ENCODE results near the gene NUTF2. TPM values are rescaled to one million over a fixed set of nuclear protein-coding genes. Genes with fewer than 3 reads are reported as not detected.
"Not testable (repeated sequence)": the region's sequence is repeated elsewhere in the genome, so short reads cannot be mapped to it uniquely, and the experiment has no call there.

The NUTF2 gene
- total and polyA plus RNA-seq, 4 experiments from 2014 or later, result 41.2 to 128 (median 86.7) TPM

- H3K27me3 ChIP-seq (ENCODE audit: insufficient read depth, low read length); intact Hi-C loops (cut with micrococcal nuclease); H3K36me3 ChIP-seq (ENCODE audit: insufficient read depth, low read length); H3K27me3 Mint-ChIP-seq; DNase-seq; H3K4me1 ChIP-seq (ENCODE audit: insufficient read depth, low read length); H3K9me3 Mint-ChIP-seq; H3K4me3 ChIP-seq (ENCODE audit: low read length in 2 of 2); H3K4me3 Mint-ChIP-seq; H3K27ac ChIP-seq (ENCODE audit: low read depth, low read length); H3K9me3 ChIP-seq (ENCODE audit: control insufficient read depth in 1 of 2, low read length in 2 of 2): not testable (repeated sequence)
- peak overlapping the region in 1 of 7 donors; percentile 48 for H3K27ac Mint-ChIP-seq
- ChIA-PET POLR2A (ENCODE audit: partially characterized antibody) (interaction anchor here (0.8 kb wide), 1 partner anchor 12 kb away, joined by 3 read pairs; no protein-coding TSS in a partner anchor), CTCF (ENCODE audit: partially characterized antibody) (interaction anchor here (1.0 to 1.1 kb wide), 2 partner anchors 18 to 32 kb away, joined by 3 read pairs; no protein-coding TSS in a partner anchor)
- peaks cover 4 to 44% of the 10 kb centered on the region in 2 donors for H3K36me3 Mint-ChIP-seq
- peaks cover 8 to 40% (median 24%) of the 10 kb centered on the region in 4 donors for H3K4me1 Mint-ChIP-seq
Observed at GRCh38 chr16:67915496-67915769, 68.7 kb downstream of the NUTF2 start.

DNA sequence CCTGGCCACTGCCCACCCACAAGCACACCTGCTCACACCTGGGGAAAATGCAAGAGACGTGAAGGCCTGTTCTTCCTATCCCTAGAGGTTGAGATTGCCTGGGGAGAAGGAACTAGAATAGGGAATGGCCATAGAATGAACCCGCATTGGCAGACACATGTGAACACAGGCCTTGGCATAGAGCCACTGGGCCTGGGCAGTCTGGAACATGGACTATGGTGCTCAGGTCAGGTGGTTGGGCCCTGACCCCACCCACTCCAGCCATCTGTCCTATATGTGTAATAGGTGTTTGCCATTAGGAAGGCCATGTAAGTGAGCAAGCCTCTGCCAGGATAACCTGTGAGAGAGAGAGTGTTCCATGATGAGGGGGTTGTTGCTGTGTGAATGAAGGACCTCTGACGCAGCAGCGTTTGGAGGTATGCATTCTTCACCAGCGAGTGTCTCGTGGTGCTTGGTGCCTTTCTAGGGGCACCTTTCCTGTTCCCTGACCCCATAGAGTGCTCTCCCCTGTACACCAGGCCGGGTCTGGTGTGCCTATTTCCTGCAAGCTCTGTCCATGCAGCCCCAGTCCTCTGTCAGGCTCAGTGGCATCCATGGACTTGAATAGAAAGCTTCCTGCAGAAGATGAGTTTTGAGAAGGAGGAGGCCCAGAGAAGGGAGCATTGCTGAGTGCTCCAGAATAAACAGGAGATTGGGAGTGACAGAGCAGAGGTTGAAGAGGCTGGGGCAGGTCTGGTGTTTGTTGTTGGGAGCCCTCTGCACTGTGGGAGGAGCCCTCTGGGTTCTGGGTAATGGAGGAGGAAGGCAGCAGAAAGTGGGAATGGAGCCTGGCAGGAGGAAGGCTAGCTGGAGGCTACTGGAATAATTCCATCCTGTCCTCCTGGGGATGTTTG lies 69.3 kb downstream of the NUTF2 start:
- Histone ChIP-seq H3K27ac (ENCODE audit: low read depth, low read length) (no peak overlapping the region), H3K4me1 (ENCODE audit: insufficient read depth, low read length) (peaks cover 8% of the 10 kb centered on the region), H3K9me3 (ENCODE audit: control insufficient read depth in 1 of 2, low read length in 2 of 2) (no peaks in the 10 kb centered on the region), H3K4me3 (ENCODE audit: low read length in 2 of 2) (no peak overlapping the region), H3K36me3 (ENCODE audit: insufficient read depth, low read length) (peaks cover 3% of the 10 kb centered on the region), H3K27me3 (ENCODE audit: insufficient read depth, low read length) (no peaks in the 10 kb centered on the region)
- no peaks in the 10 kb centered on the region for H3K9me3 Mint-ChIP-seq
- no peak overlapping the region for H3K4me3 Mint-ChIP-seq
- intact Hi-C loops (cut with micrococcal nuclease), result no loop called here
- H3K27ac Mint-ChIP-seq, result peak overlapping the region in 6 of 7 donors; percentile 17 to 70 (median 42)
- POLR2A ChIA-PET (ENCODE audit: partially characterized antibody), result interaction anchor here (0.8 kb wide), 1 partner anchor 12 kb away, joined by 3 read pairs; no protein-coding TSS in a partner anchor
- peaks cover 8 to 36% (median 24%) of the 10 kb centered on the region in 4 donors for H3K4me1 Mint-ChIP-seq
- H3K27me3 Mint-ChIP-seq, result no peaks in the 10 kb centered on the region
- DNase-seq, result no peak
- peaks cover 4 to 42% of the 10 kb centered on the region in 2 donors for H3K36me3 Mint-ChIP-seq
- CTCF ChIA-PET (ENCODE audit: partially characterized antibody), result interaction anchor here (0.6 to 1.1 kb wide), 3 partner anchors 8 to 228 kb away, joined by 3 to 4 read pairs (median 3); no protein-coding TSS in a partner anchor

GRCh38 chr16:67917140-67917851 lies 70.6 kb downstream of the NUTF2 start:
- no peak overlapping the region for H3K4me3 Mint-ChIP-seq
- Histone ChIP-seq H3K4me1 (ENCODE audit: insufficient read depth, low read length) (peaks cover 8% of the 10 kb centered on the region), H3K4me3 (ENCODE audit: low read length in 2 of 2) (no peak overlapping the region), H3K9me3 (ENCODE audit: control insufficient read depth in 1 of 2, low read length in 2 of 2) (no peaks in the 10 kb centered on the region), H3K27me3 (ENCODE audit: insufficient read depth, low read length) (no peaks in the 10 kb centered on the region), H3K27ac (ENCODE audit: low read depth, low read length) (no peak overlapping the region), H3K36me3 (ENCODE audit: insufficient read depth, low read length) (peaks cover 3% of the 10 kb centered on the region)
- H3K36me3 Mint-ChIP-seq, result peaks cover 4 to 46% of the 10 kb centered on the region in 2 donors
- no peaks in the 10 kb centered on the region for H3K27me3 Mint-ChIP-seq
- DNase-seq, result no peak
- peak overlapping the region in 4 of 7 donors; percentile 32 to 70 (median 66) for H3K27ac Mint-ChIP-seq
- H3K9me3 Mint-ChIP-seq, result no peaks in the 10 kb centered on the region
- ChIA-PET POLR2A (ENCODE audit: partially characterized antibody) (interaction anchor here (0.9 kb wide), 1 partner anchor 10 kb away, joined by 4 read pairs; no protein-coding TSS in a partner anchor), CTCF (ENCODE audit: partially characterized antibody) (interaction anchor here (0.7 to 1.6 kb wide), 2 partner anchors 10 to 14 kb away, joined by 3 read pairs; partner anchors contain the start of gene CTRL)
- peaks cover 8 to 38% (median 24%) of the 10 kb centered on the region in 4 donors for H3K4me1 Mint-ChIP-seq
- intact Hi-C loops (cut with micrococcal nuclease), result no loop called here

DNA sequence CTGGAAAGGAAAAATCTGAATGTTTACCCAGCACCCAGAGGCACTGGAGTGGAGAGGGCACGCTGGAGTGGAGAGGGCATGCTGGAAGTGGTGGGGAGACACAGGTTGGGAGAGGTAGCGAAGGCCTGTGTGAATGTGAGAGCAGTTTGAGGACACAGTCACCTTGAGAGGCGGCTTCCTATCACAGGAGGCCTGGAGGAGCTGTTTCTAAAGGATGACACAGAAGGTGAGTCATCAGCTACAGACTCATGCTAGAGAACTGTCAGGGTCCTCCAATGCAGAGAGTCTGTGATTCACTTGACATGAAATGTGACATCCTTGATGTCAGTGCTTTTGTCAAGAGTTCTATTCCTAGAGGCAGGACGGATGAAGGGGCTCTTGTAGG lies 71.1 kb downstream of the NUTF2 start:
- intact Hi-C loops (cut with micrococcal nuclease), result no loop called here
- POLR2A ChIA-PET (ENCODE audit: partially characterized antibody), result interaction anchor here (0.9 kb wide), 1 partner anchor 11 kb away, joined by 4 read pairs; no protein-coding TSS in a partner anchor
- Histone ChIP-seq H3K4me1 (ENCODE audit: insufficient read depth, low read length) (peaks cover 8% of the 10 kb centered on the region), H3K27ac (ENCODE audit: low read depth, low read length) (no peak overlapping the region), H3K27me3 (ENCODE audit: insufficient read depth, low read length) (no peaks in the 10 kb centered on the region), H3K9me3 (ENCODE audit: control insufficient read depth in 1 of 2, low read length in 2 of 2) (no peaks in the 10 kb centered on the region), H3K4me3 (ENCODE audit: low read length in 2 of 2) (no peak overlapping the region), H3K36me3 (ENCODE audit: insufficient read depth, low read length) (peaks cover 3% of the 10 kb centered on the region)
- H3K4me3 Mint-ChIP-seq, result no peak overlapping the region
- CTCF ChIA-PET (ENCODE audit: partially characterized antibody), result interaction anchor here (0.7 to 1.6 kb wide), 3 partner anchors 9 to 34 kb away, joined by 3 read pairs; partner anchors contain the start of gene CTRL
- no peak for DNase-seq
- H3K9me3 Mint-ChIP-seq, result no peaks in the 10 kb centered on the region
- peak overlapping the region in 5 of 7 donors; percentile 38 to 70 (median 64) for H3K27ac Mint-ChIP-seq
- H3K27me3 Mint-ChIP-seq, result no peaks in the 10 kb centered on the region
- H3K36me3 Mint-ChIP-seq, result peaks cover 4 to 48% of the 10 kb centered on the region in 2 donors
- H3K4me1 Mint-ChIP-seq, result peaks cover 8 to 39% (median 24%) of the 10 kb centered on the region in 4 donors

DNA sequence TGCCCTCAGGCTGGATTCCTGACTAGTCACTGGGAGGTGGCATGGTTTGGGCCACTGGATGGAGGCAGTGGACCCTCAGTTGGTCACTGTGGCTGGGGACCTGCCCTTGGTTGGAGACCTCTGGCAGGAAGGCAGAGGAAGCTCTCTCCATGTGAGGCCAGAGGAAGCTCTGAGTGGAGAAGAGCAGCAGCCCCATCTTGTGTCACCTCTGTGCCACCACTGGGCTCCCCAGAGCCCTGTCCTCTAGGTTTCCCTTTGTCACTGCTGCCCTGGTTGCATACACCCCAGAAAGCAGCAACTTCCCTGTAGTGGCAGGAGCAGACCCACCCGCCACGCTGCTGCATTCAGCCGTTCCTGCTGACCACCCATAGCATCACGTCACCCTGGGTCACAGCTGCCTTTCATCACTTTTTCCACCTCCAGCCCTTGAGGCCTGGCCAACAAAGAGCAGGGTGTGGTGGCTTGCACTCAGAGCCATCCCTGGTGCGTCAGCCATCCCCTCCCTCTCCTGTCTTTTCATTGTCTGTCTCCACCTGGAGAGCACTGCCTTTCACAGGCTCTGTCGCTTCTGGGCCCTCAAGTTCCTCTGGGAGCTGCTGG lies 73.0 kb downstream of the NUTF2 start:
- ChIA-PET CTCF (ENCODE audit: partially characterized antibody) (interaction anchor here (2.2 kb wide), 1 partner anchor 9 kb away, joined by 6 read pairs; no protein-coding TSS in a partner anchor), POLR2A (ENCODE audit: partially characterized antibody) (no interaction called here)
- H3K27me3 Mint-ChIP-seq, result no peaks in the 10 kb centered on the region
- Histone ChIP-seq H3K4me1 (ENCODE audit: insufficient read depth, low read length) (peaks cover 8% of the 10 kb centered on the region), H3K4me3 (ENCODE audit: low read length in 2 of 2) (no peak overlapping the region), H3K36me3 (ENCODE audit: insufficient read depth, low read length) (peaks cover 12% of the 10 kb centered on the region), H3K27me3 (ENCODE audit: insufficient read depth, low read length) (no peaks in the 10 kb centered on the region), H3K27ac (ENCODE audit: low read depth, low read length) (no peak overlapping the region), H3K9me3 (ENCODE audit: control insufficient read depth in 1 of 2, low read length in 2 of 2) (no peaks in the 10 kb centered on the region)
- intact Hi-C loops (cut with micrococcal nuclease), result no loop called here
- H3K36me3 Mint-ChIP-seq, result peaks cover 0 to 50% of the 10 kb centered on the region in 2 donors
- H3K9me3 Mint-ChIP-seq, result no peaks in the 10 kb centered on the region
- H3K27ac Mint-ChIP-seq, result peak overlapping the region in 1 of 7 donors; percentile 35
- H3K4me1 Mint-ChIP-seq, result peaks cover 10 to 42% (median 20%) of the 10 kb centered on the region in 4 donors
- no peak for DNase-seq
- H3K4me3 Mint-ChIP-seq, result no peak overlapping the region
